Panc1 (cell line): Measurements from ENCODE around the gene SLPI. TPM values are rescaled to one million over a fixed set of nuclear protein-coding genes. Genes with fewer than 3 reads are reported as not detected.

ENCODE experiments used
- ATAC-seq: fragments of 200-7000 bp; cut with Tn5 transposase; 2 replicates; pipeline ENCODE4 v1.9.1; 2020; ENCODE audit warnings: mild to moderate bottlenecking, moderate library complexity
- BruUV-seq: library from RNA; stranded (reverse); fragments of 400-500 nt; replicated peaks from 2 replicates; lab custom pipeline; 2021; lab: Mats Ljungman, UMichigan
- CTCF ChIA-PET: fragments of 300-600 bp; sonication (Branson Sonifier 250); formaldehyde crosslinking; loops from one replicate; lab custom pipeline; 2022; ENCODE audit warnings: antibody characterized with exemption; lab: Charles Lee
- POLR2A ChIA-PET: fragments of 300-600 bp; sonication (Branson Sonifier 250); formaldehyde crosslinking; loops from one replicate; lab custom pipeline; 2022; ENCODE audit warnings: antibody characterized with exemption; lab: Charles Lee
- DNase-seq: peaks from one replicate; pipeline ENCODE4 v3.0.0-alpha.2; 2010; ENCODE audit warnings: low read depth, low spot score
- H3K27ac ChIP-seq: 2 replicates; pipeline ENCODE4 v1.5.1; 2011; ENCODE audit warnings: mild to moderate bottlenecking, low read length, inconsistent platforms
- H3K27me3 ChIP-seq: fragments of 200-500 bp; sonication (Bioruptor generic); 2 replicates; pipeline ENCODE4 v1.6.0; 2014; ENCODE audit warnings: low read length, inconsistent platforms; ENCODE audit not compliant: control insufficient read depth, insufficient read depth
- H3K36me3 ChIP-seq: fragments of 200-500 bp; sonication (Bioruptor generic); 2 replicates; pipeline ENCODE4 v1.5.1; 2014; ENCODE audit warnings: inconsistent platforms, mild to moderate bottlenecking, low read length, moderate library complexity; ENCODE audit not compliant: control insufficient read depth, insufficient read depth
- H3K4me1 ChIP-seq: 2 replicates; pipeline ENCODE4 v1.5.1; 2011; ENCODE audit warnings: inconsistent platforms, mild to moderate bottlenecking, low read length, moderate library complexity; ENCODE audit not compliant: control insufficient read depth, insufficient read depth
- H3K4me3 ChIP-seq, 2 experiments: 2 replicates each; pipeline ENCODE4 v1.5.1; 2011 to 2012; ENCODE audit warnings: low read depth in 2 of 2, low read length in 2 of 2, mild to moderate bottlenecking in 2 of 2, inconsistent platforms in 1 of 2, moderate library complexity in 1 of 2
- H3K9me3 ChIP-seq: fragments of 200-500 bp; sonication (Bioruptor generic); 2 replicates; pipeline ENCODE4 v1.5.1; 2014; ENCODE audit warnings: low read depth, mild to moderate bottlenecking, inconsistent platforms, low read length, moderate library complexity; ENCODE audit not compliant: control insufficient read depth, insufficient read depth
- CTCF ChIP-seq: fragments of 450-650 bp; IDR thresholded peaks from 2 replicates; pipeline ENCODE4 v1.5.1; 2017; ENCODE audit warnings: mild to moderate bottlenecking
- POLR2AphosphoS5 ChIP-seq: IDR thresholded peaks from 2 replicates; pipeline ENCODE4 v1.6.1; 2012; ENCODE audit warnings: mild to moderate bottlenecking, low read depth, low read length, moderate library complexity
- REST ChIP-seq, 2 experiments: IDR thresholded peaks; 2 replicates each; pipeline ENCODE4 v1.6.1; 2011 to 2012; ENCODE audit warnings: low read depth in 2 of 2, control low read depth in 1 of 2, low read length in 1 of 2, mild to moderate bottlenecking in 1 of 2, moderate library complexity in 1 of 2; ENCODE audit not compliant: insufficient read depth in 1 of 2
- SIN3A ChIP-seq: IDR thresholded peaks from 2 replicates; pipeline ENCODE4 v1.6.1; 2012; ENCODE audit warnings: low read depth, mild to moderate bottlenecking, low read length, moderate library complexity, borderline replicate concordance; ENCODE audit not compliant: insufficient read depth
- TCF7L2 ChIP-seq: IDR thresholded peaks from 2 replicates; pipeline ENCODE4 v1.6.1; 2011; ENCODE audit warnings: mild to moderate bottlenecking, low read depth, low read length, inconsistent platforms
- in situ Hi-C: cut with HindIII; loops from 2 replicates; pipeline ENCODE4 v1.10.0; 2016; ENCODE audit warnings: low sequenced_read_pairs, low pct_unique_long_range_greater_than_20kb
- intact Hi-C: fragments of 100-400 bp; cut with micrococcal nuclease; formaldehyde crosslinking; loops from one replicate; pipeline ENCODE4 v1.10.0; 2022; ENCODE audit not compliant: unreplicated experiment
- total RNA-seq: library from RNA; stranded (reverse); gene quantifications from one replicate; pipeline ENCODE4 v1.2.1, GENCODE V29; 2021; ENCODE audit not compliant: unreplicated experiment

Gene SLPI
- total RNA-seq, 1 experiment from 2014 or later: 0.74 TPM

- intact Hi-C loops: no loop called here
- ATAC-seq (no peak), DNase-seq (no peak)
- no peak for TF ChIP-seq CTCF
- TF ChIP-seq REST (IDR thresholded peaks at IDR 0.05; ENCODE audit: insufficient read depth in 1 of 2, low read depth in 2 of 2, low read length in 1 of 2): no peak
- no peak for TF ChIP-seq POLR2AphosphoS5
- TF ChIP-seq TCF7L2: no peak
- TF ChIP-seq SIN3A: no peak
- ChIA-PET CTCF (no interaction called here), POLR2A (no interaction called here)
- no peaks in the 10 kb centered on the region for H3K4me1 ChIP-seq
- no TSS peak for BruUV-seq
- no peaks in the 10 kb centered on the region for H3K9me3 ChIP-seq
- H3K36me3 ChIP-seq: no peaks in the 10 kb centered on the region
- no peak overlapping the region for H3K27ac ChIP-seq
- H3K4me3 ChIP-seq: no peak overlapping the region
- H3K27me3 ChIP-seq: peaks cover 17% of the 10 kb centered on the region
- in situ Hi-C loops: no loop called here
Observed at GRCh38 chr20:45223136-45223535, 31.2 kb downstream of the SLPI start.

GRCh38 chr20:45221076-45221475, 33.3 kb downstream of the SLPI start, which contains the start of gene SEMG2:
SEMG2 (plus strand) TSS chr20:45221373; CDS start chr20:45221390, 17 bp downstream.
- H3K36me3 ChIP-seq: no peaks in the 10 kb centered on the region
- H3K9me3 ChIP-seq: no peaks in the 10 kb centered on the region
- no TSS peak for BruUV-seq
- DNase-seq (no peak), ATAC-seq (no peak)
- ChIA-PET CTCF (no interaction called here), POLR2A (no interaction called here)
- no peaks in the 10 kb centered on the region for H3K4me1 ChIP-seq
- intact Hi-C loops: no loop called here
- no peak for TF ChIP-seq CTCF
- TF ChIP-seq REST (IDR thresholded peaks at IDR 0.05; ENCODE audit: insufficient read depth in 1 of 2, low read depth in 2 of 2, low read length in 1 of 2): no peak
- TF ChIP-seq SIN3A: no peak
- no peak for TF ChIP-seq POLR2AphosphoS5
- no peak for TF ChIP-seq TCF7L2
- no peak within 1 kb of the TSS for H3K27ac ChIP-seq
- H3K27me3 ChIP-seq: peaks cover 13% of the 10 kb centered on the region
- no peak within 1 kb of the TSS for H3K4me3 ChIP-seq
- in situ Hi-C loops: no loop called here
